ENCODE results near the gene ATG16L1.

DNA sequence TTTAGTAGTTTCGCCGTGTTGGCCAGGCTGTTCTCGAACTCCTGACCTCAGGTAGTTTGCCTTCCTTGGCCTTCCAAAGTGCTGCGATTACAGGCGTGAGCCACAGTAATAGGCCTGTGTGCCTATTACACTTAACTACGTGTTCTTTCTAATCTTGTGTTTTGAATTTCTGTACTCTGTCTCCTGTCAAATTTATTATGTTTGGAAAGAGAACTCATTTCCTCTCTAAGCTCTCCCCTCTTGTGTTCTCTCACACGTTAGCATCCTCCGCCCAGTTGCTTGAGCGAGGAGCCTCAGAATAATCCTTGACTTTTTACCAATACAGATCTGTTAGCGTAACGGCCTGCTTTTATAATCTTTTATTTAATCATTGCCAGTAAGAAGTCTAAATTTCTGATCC lies 3.7 kb downstream of the ATG16L1 start:
- TF ChIP-seq CBX3 (IDR thresholded peaks at IDR 0.05; ENCODE audit: borderline replicate concordance, low read depth) (no peak), HDAC2 (IDR thresholded peaks at IDR 0.05) (no peak), EZH2 (IDR thresholded peaks at IDR 0.05; ENCODE audit: borderline replicate concordance, control insufficient read depth, low read depth, low read length) (no peak), EP300 (IDR thresholded peaks at IDR 0.05; ENCODE audit: borderline replicate concordance in 1 of 2, control insufficient read depth in 1 of 2, low read depth in 2 of 2, low read length in 2 of 2) (no peak), RCOR1 (conservative IDR thresholded peaks at IDR 0.05; ENCODE audit: low read depth, low read length) (no peak), POLR2A (IDR thresholded peaks at IDR 0.05; ENCODE audit: low read depth, low read length) (no peak), STAT1 (conservative IDR thresholded peaks at IDR 0.05) (no peak), CEBPB (IDR thresholded peaks at IDR 0.05; ENCODE audit: borderline replicate concordance in 1 of 2, low read depth in 2 of 2, low read length in 2 of 2) (no peak), ZNF384 (IDR thresholded peaks at IDR 0.05; ENCODE audit: borderline replicate concordance, low read depth, low read length) (no peak), POLR2AphosphoS5 (IDR thresholded peaks at IDR 0.05; ENCODE audit: low read length) (no peak)
- TF ChIP-seq, protein P1, sequence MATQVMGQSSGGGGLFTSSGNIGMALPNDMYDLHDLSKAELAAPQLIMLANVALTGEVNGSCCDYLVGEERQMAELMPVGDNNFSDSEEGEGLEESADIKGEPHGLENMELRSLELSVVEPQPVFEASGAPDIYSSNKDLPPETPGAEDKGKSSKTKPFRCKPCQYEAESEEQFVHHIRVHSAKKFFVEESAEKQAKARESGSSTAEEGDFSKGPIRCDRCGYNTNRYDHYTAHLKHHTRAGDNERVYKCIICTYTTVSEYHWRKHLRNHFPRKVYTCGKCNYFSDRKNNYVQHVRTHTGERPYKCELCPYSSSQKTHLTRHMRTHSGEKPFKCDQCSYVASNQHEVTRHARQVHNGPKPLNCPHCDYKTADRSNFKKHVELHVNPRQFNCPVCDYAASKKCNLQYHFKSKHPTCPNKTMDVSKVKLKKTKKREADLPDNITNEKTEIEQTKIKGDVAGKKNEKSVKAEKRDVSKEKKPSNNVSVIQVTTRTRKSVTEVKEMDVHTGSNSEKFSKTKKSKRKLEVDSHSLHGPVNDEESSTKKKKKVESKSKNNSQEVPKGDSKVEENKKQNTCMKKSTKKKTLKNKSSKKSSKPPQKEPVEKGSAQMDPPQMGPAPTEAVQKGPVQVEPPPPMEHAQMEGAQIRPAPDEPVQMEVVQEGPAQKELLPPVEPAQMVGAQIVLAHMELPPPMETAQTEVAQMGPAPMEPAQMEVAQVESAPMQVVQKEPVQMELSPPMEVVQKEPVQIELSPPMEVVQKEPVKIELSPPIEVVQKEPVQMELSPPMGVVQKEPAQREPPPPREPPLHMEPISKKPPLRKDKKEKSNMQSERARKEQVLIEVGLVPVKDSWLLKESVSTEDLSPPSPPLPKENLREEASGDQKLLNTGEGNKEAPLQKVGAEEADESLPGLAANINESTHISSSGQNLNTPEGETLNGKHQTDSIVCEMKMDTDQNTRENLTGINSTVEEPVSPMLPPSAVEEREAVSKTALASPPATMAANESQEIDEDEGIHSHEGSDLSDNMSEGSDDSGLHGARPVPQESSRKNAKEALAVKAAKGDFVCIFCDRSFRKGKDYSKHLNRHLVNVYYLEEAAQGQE (IDR thresholded peaks at IDR 0.05; ENCODE audit: low read depth, low read length) = no peak
- TF ChIP-seq, protein P2, sequence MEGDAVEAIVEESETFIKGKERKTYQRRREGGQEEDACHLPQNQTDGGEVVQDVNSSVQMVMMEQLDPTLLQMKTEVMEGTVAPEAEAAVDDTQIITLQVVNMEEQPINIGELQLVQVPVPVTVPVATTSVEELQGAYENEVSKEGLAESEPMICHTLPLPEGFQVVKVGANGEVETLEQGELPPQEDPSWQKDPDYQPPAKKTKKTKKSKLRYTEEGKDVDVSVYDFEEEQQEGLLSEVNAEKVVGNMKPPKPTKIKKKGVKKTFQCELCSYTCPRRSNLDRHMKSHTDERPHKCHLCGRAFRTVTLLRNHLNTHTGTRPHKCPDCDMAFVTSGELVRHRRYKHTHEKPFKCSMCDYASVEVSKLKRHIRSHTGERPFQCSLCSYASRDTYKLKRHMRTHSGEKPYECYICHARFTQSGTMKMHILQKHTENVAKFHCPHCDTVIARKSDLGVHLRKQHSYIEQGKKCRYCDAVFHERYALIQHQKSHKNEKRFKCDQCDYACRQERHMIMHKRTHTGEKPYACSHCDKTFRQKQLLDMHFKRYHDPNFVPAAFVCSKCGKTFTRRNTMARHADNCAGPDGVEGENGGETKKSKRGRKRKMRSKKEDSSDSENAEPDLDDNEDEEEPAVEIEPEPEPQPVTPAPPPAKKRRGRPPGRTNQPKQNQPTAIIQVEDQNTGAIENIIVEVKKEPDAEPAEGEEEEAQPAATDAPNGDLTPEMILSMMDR (IDR thresholded peaks at IDR 0.05 in 2 of 3, conservative IDR thresholded peaks at IDR 0.05 in 1 of 3; ENCODE audit: control insufficient read depth in 2 of 3, extremely low read depth in 1 of 3, insufficient read depth in 1 of 3, low read depth in 3 of 3, low read length in 3 of 3) = no peak
- TF ChIP-seq, protein P3, sequence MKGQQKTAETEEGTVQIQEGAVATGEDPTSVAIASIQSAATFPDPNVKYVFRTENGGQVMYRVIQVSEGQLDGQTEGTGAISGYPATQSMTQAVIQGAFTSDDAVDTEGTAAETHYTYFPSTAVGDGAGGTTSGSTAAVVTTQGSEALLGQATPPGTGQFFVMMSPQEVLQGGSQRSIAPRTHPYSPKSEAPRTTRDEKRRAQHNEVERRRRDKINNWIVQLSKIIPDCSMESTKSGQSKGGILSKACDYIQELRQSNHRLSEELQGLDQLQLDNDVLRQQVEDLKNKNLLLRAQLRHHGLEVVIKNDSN (IDR thresholded peaks at IDR 0.05; ENCODE audit: borderline replicate concordance, extremely low read length, insufficient read depth, low read depth, low read length) = no peak
